Renal pelvis (tissue), 4 donors: ENCODE results near the gene ATP6V0E2. TPM values are rescaled to one million over a fixed set of nuclear protein-coding genes. Genes with fewer than 3 reads are reported as not detected.

Source experiments
- DNase-seq: peaks from one replicate; pipeline ENCODE4 v3.0.0-alpha.2; 2013
- polyA plus RNA-seq, 3 donors: library from polyadenylated mRNA; unstranded; fragments of 120-200 nt; gene quantifications; one replicate each; pipeline ENCODE4 v1.2.1, GENCODE V29; 2013; ENCODE audit not compliant: insufficient read length in 3 of 3

Gene ATP6V0E2
- polyA plus RNA-seq, 3 donors: 26.1 to 32.2 (median 30.0) TPM

DNA sequence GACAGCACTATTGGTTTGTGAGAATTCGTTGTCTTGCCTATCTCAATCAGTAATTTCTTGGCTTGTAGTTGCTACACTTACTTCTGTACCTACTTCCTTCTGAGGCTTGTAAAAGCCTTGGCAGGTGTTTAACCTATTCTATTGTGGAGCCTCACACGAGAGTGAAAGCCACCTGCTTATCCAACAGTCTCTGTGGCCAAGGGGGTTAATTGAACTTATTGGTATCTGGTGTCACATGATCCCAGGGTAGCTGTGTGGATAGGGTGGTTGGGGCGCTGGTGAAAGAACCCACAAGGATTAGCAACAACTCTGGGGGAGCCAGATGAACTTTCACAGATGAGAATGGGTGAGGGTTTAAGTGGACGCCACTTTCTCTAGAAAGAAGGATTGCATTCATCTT lies 13.9 kb upstream of the ATP6V0E2 start:
- no peak for DNase-seq

DNA sequence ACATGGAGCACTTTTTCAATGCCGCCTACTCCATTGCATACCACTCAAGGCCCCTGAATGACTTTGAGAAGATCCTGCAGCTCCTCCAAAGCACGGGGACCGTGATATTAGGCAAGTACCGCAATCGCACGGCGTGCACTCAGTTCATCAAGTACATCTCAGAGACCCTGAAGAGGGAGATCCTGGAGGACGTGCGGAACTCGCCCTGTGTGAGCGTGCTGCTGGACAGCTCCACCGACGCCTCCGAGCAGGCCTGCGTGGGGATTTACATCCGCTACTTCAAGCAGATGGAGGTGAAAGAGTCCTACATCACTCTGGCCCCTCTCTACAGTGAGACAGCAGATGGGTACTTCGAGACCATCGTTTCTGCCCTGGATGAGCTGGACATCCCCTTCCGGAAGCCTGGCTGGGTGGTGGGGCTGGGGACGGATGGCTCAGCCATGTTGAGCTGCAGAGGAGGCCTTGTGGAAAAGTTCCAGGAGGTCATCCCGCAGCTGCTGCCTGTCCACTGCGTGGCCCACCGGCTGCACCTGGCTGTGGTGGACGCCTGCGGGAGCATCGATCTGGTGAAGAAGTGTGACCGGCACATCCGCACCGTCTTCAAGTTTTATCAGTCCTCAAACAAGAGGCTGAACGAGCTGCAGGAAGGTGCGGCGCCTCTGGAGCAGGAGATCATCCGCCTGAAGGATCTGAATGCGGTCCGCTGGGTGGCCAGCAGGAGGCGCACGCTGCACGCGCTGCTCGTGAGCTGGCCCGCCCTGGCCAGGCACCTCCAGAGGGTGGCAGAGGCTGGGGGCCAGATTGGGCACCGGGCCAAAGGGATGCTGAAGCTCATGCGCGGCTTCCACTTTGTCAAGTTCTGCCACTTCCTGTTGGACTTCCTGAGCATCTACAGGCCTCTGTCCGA lies 12.7 kb upstream of the ATP6V0E2 start:
- no peak for DNase-seq

DNA sequence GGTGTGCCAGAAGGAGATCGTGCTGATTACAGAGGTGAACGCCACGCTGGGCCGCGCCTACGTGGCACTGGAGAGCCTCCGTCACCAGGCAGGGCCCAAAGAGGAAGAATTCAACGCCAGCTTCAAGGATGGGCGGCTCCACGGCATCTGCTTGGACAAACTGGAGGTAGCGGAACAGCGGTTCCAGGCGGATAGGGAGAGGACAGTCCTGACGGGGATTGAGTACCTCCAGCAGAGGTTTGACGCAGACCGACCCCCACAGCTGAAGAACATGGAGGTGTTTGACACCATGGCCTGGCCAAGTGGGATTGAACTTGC lies 12.1 kb upstream of the ATP6V0E2 start:
- DNase-seq: no peak

DNA sequence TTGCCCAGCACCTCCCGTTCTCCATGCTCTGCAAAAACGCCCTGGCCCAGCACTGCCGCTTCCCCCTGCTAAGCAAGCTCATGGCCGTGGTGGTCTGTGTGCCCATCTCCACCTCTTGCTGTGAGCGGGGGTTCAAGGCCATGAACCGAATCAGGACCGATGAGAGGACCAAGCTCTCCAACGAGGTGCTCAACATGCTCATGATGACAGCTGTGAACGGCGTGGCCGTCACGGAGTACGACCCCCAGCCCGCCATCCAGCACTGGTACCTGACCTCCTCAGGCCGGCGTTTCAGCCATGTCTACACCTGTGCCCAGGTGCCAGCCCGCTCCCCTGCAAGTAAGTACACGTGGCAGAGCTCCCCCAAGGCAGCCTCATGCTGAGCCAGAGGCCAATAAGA lies 11.6 kb upstream of the ATP6V0E2 start:
- no peak for DNase-seq

DNA sequence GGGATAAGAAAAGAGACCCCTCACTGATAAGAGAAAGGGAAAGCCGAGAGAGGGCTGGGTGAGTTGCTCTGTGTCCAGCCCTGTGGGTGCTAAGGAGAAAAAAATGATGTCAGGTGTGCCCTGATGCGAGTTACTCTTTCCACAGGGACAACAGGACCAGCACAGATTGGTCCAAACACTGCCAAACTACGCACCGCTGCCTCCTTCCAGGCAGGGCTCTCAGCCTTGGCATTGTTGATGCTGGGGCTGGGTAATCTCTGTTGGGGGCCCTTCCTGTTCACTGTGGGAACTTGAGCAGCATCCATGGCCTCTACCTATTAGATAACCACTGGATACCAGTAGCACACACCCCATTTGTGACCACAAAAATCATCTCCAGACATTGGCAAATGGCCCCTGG lies 10.3 kb upstream of the ATP6V0E2 start:
- DNase-seq: no peak

DNA sequence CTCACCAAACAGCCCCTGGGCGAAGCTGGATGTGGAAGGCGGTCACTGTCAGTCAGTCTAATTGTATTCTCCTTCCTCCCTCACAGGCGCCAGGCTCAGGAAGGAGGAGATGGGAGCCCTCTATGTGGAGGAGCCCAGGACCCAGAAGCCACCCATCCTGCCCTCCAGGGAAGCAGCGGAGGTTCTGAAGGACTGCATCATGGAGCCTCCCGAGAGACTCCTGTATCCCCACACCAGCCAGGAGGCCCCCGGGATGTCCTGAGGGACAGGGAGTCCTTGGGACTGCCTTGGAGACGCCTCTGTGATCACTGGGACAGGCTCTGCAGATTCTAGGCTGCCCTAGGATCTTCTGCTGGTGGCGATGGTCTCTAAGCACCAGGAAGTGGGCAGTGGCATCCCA lies 9.7 kb upstream of the ATP6V0E2 start:
- DNase-seq: no peak

DNA sequence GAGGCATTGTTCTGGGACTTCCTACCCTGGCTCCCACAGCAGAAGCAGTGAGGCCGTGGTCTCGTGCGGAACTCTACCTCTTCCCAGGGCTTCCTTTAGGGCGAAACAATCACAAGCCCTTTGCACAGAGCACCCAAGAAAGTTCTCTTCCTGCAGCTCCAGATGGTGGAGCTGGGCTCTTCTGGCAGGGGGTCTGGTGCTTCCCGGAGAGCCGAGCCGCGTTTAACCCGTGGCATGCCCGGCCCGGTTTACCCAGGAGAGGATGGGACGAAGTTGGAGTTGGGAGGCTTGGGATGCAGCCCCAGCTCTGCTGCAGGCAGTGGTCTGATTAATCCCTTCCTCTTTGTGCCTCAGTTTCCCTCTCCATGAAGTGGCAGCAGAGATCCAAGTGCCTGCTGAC lies 9.0 kb upstream of the ATP6V0E2 start:
- DNase-seq: no peak

DNA sequence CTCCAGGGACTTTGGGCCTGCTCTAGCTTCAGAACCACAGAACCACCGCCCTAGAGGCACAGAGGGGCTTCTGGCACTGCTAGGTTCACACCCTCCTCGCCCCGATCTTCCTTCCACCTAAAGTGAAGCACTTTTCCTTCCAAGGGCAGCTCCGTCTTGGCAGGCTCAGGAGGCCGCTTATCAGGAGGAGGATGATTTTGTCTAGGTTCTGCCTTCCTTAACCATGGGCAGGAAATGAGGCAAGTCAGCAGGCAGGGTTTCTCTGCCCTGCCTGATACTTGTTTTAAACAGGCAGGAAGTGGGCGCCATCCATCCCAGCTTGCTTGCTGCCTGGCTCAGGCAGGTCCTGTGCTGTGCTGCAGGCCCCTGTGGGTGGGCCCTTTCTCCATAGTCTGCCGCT lies 8.3 kb upstream of the ATP6V0E2 start:
- no peak for DNase-seq

DNA sequence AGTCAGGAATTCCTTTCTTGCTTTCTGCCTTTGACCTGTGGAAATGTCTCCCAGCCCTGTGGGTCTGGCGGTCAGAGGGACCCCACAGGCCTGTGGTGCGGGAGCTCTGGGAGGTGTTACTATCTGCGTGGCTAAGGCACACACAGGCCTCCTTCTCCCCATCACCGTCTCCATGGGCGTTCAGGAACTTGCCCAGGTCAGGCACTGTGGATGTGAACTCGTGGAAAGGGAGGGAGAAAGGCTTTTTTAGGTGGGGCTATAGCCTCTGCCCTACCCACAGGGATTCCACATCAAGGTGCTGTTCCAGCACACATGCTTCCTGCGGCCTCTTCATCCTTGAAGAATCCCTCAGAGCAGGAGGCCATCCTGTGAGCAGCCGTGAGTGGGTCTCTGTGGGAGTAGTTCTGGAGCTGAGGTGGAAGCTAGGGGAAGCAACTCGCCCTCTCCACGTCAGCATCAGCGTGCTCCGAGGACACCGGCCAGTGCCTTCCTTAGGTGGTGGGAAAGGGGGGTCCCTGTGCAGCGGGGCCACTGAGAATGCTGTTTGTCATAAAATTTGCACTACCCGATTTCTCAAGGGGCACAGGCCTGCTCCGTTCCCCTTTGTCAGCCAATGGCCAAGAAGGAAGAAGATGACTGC lies 7.5 kb upstream of the ATP6V0E2 start:
- DNase-seq: no peak

DNA sequence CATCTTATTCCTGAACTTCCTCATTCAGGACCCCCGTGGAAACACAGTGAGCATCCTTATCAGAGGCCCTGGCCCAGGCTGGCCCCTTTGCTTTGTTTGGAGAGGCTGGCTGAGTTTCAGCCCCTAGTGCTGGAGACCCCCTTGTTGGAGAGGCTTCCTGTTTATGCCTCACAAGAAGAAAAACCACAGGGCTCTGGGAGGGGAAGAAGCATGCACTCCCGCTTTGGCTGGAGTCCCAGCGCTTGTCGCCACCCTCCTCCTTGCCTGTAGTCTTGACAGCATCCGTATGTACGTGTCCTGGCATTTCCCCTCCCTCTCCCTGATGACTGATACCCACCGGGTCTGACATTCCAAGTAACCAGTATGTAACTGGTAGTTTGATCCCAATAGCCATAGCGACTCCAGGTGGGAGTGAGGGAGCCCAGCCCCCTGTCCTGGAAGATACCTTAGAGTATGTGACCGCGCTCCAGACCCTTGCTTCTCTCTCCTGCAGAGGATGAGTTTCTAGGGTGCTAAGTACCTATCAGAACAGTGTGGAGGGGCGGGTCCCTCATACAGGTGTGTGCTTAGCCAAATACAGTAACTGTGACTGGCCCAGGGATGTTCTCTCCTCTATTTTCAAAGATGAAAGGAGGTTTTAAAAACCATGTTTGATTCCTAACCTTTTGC lies 6.9 kb upstream of the ATP6V0E2 start:
- DNase-seq: no peak

DNA sequence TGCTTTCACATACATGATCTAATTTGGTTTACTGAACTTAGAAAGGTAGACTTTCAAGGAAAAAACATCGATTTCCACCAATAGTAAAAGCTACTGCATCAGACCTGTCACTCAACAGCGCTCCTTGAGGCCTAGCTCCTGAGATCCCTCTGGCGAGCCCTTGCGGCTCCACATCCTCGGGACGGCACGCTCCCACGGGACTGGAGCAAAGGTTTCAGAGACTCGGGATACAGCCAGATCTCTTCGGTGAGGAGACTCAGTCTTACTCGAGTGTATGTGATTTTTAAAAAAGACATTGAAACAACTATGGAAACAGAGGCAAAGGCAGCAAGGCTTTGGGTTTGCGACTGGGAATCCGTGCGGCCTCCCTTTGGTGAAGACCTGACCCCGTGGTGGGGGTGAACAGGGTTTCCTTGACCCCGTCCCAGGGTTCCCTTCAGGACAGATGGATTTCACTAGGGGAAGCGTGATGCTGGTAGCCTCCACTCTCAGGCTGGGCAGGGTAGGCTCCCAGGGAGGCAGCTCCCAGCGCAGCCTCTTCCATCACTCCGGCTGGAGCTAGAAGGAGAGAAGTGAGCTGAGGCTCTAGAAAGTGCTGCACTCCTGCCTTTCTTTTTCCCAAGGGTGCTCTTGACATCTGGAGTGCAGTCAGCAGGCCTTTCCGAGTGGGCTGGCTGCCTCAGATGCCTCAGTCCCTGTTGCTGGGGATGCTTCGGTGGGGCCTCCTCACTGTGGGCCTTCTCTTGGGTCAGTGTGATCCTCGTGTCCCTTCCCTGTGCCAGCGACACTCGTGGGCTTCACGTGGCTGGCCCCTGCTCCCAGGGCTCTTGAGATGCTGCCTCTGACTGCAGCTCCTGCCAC lies 5.8 kb upstream of the ATP6V0E2 start:
- no peak for DNase-seq

DNA sequence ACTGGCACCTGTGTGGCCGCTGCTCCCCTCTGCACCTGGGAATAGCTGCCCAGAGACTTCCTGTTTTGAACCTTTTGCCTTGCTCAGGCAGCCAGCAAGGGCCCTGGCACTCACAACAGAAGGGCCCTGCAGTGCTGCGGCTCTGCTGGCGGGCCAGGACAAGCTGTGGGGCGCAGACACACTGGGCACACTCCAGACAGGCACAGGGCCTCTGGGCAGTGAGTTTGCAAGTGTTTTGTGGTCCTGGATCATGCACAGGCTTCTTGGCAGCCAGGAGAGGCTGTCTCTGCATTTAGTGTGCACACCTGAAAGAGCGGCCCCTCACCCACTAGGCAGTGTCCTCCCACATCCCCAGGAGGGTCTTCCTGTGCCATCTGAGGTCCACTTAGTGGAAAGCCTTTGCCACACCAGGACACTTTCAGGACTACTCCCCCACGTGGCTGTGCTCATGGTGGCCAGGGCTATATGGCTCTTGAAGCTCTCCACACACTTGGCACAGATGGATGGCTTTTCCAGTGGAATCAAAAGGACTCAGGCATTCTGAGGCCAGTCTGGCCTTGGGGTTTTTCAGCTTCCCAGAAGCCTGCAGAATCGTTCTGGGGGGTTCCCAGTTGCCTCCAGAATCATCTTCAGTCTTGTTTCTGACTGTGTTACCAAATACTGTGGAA lies 5.0 kb upstream of the ATP6V0E2 start:
- no peak for DNase-seq

DNA sequence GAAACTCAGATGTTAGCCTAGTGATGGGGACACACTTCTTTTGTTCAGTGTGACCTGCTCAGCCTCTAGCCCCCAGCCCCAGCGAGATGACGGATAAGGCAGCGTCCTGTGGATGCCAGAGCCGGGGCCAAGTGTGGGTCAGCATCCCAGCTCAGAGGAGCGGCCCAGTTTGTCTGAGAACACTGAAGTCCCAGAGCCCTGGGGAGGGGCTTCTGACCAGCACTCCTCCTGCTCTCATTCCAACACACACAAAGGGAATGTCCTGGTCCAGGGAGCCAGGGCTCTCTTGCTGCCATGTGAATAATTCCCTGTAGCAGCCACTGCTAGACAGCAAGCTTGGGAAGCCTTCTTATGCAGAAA lies 4.5 kb upstream of the ATP6V0E2 start:
- no peak for DNase-seq

DNA sequence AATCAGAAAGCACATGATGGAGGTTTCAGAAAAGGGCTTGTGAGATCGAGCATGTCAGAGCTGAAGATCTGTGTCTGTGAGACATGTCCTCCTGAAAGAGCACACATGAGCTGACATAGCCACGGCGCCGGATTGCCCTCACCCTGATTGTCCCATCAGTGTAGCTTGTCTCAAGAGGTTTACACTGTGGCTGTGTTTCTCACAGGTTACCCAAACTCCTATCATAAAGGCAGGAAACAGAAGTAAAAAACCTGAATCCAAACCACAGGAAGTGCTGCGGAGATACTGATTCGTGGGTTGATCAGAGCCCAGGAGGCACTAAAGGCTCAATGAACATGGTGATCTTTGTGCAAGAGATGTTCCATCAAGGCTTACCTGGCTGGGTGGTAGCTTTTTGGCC lies 3.9 kb upstream of the ATP6V0E2 start:
- no peak for DNase-seq

DNA sequence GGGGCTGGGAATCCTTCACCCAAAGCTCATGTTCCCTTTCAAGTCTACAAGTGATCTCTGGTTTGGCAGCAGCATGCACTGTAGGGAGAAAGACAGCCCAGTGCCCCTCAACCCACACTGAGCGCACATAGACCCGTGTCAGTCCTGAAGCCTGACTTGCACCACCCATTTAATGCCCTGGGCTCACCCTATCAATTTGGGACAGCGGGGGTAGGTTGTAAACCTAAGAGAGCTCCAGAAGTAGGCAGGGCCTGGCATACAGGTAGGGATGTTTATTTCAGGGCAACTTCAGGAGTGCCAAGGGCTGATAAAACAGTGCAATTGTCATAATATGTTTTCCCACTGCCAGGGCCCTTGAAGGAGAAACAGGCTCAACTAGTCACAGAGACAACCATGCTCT lies 3.5 kb upstream of the ATP6V0E2 start:
- no peak for DNase-seq

DNA sequence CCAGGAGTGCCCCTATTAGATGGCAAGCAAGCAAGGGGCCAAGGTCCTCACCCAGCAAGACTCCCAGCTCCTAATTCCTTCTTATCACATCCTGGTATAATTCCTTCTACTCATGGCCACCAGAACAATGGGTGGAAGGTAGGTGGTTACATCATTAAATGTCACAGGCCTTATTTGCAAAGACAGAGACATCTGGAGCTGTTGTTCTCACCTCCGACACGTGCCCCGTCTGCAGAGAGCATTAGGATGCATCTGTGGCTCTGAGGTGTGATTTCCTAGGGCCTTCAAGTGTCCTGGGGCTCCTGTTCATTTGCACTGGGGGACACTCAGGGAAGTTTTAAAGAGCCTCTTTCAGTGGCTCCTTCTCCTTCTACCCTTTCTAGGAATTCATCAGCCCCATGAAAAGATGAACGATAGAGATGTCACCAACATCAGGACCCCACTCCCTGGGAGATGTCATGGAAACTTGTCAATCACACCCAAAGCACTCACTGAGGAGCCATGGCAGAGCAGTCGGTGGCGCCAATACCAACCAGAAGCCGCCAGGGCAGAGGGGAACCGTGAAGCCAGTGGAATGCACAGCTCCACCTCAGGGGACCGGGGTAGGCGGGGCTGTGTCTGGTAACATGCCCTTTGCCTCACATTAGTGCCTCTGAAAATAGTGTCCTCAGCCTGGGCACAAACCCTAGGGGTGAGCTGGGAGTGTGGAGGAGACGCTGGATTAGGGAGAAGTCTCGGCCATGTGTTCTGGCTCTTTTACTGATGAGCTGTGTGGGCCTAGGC lies 2.9 kb upstream of the ATP6V0E2 start:
- DNase-seq: no peak

DNA sequence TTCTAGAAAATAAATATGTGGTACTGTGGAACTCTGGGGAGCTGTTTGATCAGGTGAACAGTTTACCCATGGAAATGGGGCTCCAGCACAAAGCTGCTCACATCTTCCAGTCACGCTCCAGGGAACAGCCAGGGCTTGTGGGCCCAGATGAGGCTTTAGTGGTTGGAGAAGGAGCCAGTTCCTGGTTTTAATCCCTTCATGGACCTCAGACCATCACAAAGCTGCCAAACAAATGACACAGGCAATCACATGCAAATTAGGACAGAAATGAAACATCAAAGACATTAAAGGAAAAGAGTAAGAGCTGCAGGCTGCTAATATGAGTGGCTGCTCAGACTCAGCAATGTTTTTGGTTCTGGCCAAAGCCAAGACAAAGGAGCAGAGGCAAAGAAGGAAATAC lies 2.2 kb upstream of the ATP6V0E2 start:
- no peak for DNase-seq

DNA sequence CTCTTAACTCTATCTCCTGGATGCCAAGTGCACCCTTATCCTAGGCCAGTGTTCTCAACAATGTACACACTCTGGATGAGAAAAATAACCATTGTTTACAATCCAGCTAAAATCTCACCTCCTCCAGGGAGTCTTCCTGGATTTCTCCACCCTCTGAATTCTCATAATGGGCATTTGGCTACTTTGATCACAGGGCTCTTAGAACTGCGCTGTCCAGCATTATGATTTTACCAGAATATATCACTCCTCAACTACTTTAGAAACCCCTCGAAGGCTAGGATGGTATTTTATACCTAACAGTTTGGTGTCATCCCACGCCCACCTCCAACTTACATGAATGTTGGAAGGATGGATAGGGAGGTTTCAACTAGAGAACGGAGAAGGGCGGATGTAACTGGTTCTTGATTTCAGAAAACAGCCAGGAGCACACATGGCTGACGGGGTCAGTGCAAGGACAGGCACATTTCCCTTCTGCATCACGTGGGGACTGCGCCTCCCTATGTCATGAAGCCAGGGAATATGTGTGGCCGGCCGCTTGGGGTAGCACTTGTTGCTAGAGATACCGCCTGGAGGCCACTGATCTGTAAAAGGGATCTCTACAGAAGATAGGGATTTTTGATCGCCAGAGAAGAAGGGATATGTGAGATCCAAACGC lies 1.2 kb upstream of the ATP6V0E2 start:
- peak; percentile 87 for DNase-seq

DNA sequence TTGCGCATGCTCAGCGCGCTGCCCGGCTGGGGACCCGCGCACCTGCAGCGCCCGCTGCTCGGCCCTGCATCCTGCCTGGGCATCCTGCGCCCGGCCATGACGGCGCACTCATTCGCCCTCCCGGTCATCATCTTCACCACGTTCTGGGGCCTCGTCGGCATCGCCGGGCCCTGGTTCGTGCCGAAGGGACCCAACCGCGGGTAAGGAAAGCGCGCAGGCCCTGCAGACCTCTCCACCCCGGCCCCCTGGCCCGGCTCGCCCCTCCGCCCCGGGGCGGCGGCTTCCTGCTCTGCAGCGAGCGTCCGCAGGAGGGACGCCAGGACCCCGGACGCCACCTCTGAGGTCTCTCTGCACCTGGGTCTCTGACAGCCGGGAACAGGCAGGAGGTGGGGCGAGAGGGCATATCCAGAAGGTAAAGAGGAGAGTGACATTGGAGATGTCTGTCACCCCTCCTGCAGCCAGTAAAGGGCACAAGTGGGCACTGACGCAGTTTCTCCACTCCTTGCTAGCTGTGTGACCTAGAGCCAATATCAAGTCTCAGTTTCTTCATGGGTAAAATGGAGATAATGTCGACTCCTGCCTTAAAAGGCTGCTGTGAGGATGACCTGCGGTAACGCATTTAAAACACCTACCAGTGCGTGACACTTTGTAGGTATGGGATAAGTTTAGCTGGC lies 338 bp downstream of the ATP6V0E2 start:
- no peak for DNase-seq

DNA sequence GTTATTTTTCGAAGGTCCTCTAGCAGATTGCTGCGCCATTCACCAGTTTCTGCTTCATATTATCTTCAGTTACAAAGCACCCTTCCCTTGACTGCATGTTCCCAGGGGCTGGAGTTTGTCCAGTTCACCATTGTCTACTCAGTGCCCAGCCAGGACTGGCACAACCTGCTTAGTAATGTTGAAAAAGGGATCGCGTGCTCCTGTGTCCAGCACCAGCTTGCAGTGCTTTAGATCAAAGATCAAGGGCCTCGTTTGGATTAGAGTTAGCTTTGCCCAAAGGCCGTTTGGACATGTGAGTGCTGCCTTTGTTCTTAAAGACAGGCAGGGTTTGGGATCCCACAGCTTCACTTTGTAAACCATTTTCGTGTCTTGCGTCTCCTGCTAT lies 867 bp downstream of the ATP6V0E2 start:
- DNase-seq: no peak
